Endothelial cell of umbilical vein (primary cell): ENCODE data around the gene GPX5. TPM values are rescaled to one million over a fixed set of nuclear protein-coding genes. Genes with fewer than 3 reads are reported as not detected.

Experiments used
- BruUV-seq: library from RNA; stranded (reverse); fragments of 400-500 nt; replicated peaks from 2 replicates; lab custom pipeline; 2021; lab: Mats Ljungman, UMichigan
- CTCF ChIA-PET: fragments of 300-600, 350-600 bp; sonication (Branson Sonifier 250); formaldehyde crosslinking; loops from one replicate; lab custom pipeline; 2021; ENCODE audit warnings: antibody characterized with exemption, inconsistent platforms; lab: Charles Lee
- POLR2A ChIA-PET: fragments of 300-600, 350-600 bp; sonication (Branson Sonifier 250); formaldehyde crosslinking; loops from one replicate; lab custom pipeline; 2021; ENCODE audit warnings: antibody characterized with exemption, inconsistent platforms; lab: Charles Lee
- DNase-seq: peaks from one replicate; pipeline ENCODE4 v3.0.0-alpha.2; 2011; ENCODE audit warnings: low read depth, low spot score
- FAIRE-seq: peaks from 2 replicates; lab custom pipeline; 2011; peaks lifted over from hg19 to GRCh38; lab: Jason Lieb, UNC
- H2AFZ ChIP-seq: 2 replicates; pipeline ENCODE4 v1.6.0; 2012; ENCODE audit warnings: low read depth, low read length, control low read depth, inconsistent platforms
- H3K27ac ChIP-seq: 2 replicates; pipeline ENCODE4 v1.5.1; 2011; ENCODE audit warnings: low read depth, mild to moderate bottlenecking, control low read depth, low read length, moderate library complexity; ENCODE audit not compliant: insufficient read depth
- H3K27me3 ChIP-seq, 2 experiments: 2 replicates each; pipeline versions ENCODE4 v1.6.0 to v1.6.1; 2011; ENCODE audit warnings: low read length in 2 of 2, mixed read lengths in 1 of 2; ENCODE audit not compliant: control insufficient read depth in 2 of 2, insufficient read depth in 2 of 2
- H3K36me3 ChIP-seq, 2 experiments: 2 replicates in 1 of 2; 3 replicates in 1 of 2; pipeline ENCODE4 v1.5.1; 2011; ENCODE audit warnings: low read length in 2 of 2, mild to moderate bottlenecking in 1 of 2, moderate library complexity in 1 of 2; ENCODE audit not compliant: control insufficient read depth in 2 of 2, insufficient read depth in 2 of 2; ENCODE audit errors: extremely low read depth in 1 of 2
- H3K4me1 ChIP-seq: 3 replicates; pipeline ENCODE4 v1.5.1; 2011; ENCODE audit warnings: mild to moderate bottlenecking, low read length; ENCODE audit not compliant: control insufficient read depth, insufficient read depth; ENCODE audit errors: extremely low read depth
- H3K4me2 ChIP-seq: 2 replicates; pipeline ENCODE4 v1.6.1; 2011; ENCODE audit warnings: low read length, control low read depth, mixed read lengths; ENCODE audit not compliant: insufficient read depth
- H3K4me3 ChIP-seq, 3 experiments: fragments of 200-600 bp in 1 of 3; sonication (generic), shearing (Covaris generic) in 1 of 3; replicated peaks in 1 of 3; 2 replicates each; pipeline ENCODE4 v1.5.1; 2011 to 2016; ENCODE audit warnings: control low read depth in 3 of 3, low read length in 3 of 3, mild to moderate bottlenecking in 2 of 3, inconsistent platforms in 1 of 3, low read depth in 1 of 3, moderate library complexity in 1 of 3; ENCODE audit not compliant: insufficient read depth in 1 of 3
- H3K79me2 ChIP-seq: 2 replicates; pipeline ENCODE4 v1.6.0; 2012; ENCODE audit warnings: low read length, inconsistent platforms; ENCODE audit not compliant: control insufficient read depth, insufficient read depth
- H3K9ac ChIP-seq: replicated peaks from 2 replicates; pipeline ENCODE3; 2011; ENCODE audit warnings: low read length, control low read depth; ENCODE audit not compliant: insufficient read depth; ENCODE audit errors: extremely low read depth
- H3K9me1 ChIP-seq: replicated peaks from 3 replicates; pipeline ENCODE4 v1.6.0; 2011; ENCODE audit warnings: mild to moderate bottlenecking, low read length; ENCODE audit not compliant: control insufficient read depth, insufficient read depth; ENCODE audit errors: extremely low read depth
- H3K9me3 ChIP-seq: replicated peaks from 2 replicates; pipeline ENCODE4 v1.5.1; 2012; ENCODE audit warnings: low read length, inconsistent platforms; ENCODE audit not compliant: control insufficient read depth, insufficient read depth
- H4K20me1 ChIP-seq: replicated peaks from 2 replicates; pipeline ENCODE3; 2011; ENCODE audit warnings: mild to moderate bottlenecking, low read length; ENCODE audit not compliant: control insufficient read depth, insufficient read depth; ENCODE audit errors: extremely low read depth
- CTCF ChIP-seq, 2 donors: IDR thresholded peaks; 1 replicate in 1 of 2; 2 replicates in 1 of 2; pipeline ENCODE4 v1.5.1; 2011; ENCODE audit warnings: low read length in 2 of 2, mild to moderate bottlenecking in 2 of 2, moderate library complexity in 2 of 2, control low read depth in 1 of 2, inconsistent platforms in 1 of 2, low read depth in 1 of 2; ENCODE audit not compliant: insufficient read depth in 1 of 2; ENCODE audit errors: extremely low read depth in 1 of 2
- EZH2 ChIP-seq: IDR thresholded peaks from 2 replicates; pipeline ENCODE4 v1.6.1; 2012; ENCODE audit warnings: borderline replicate concordance, low read depth, mild to moderate bottlenecking, moderate library complexity, low read length, inconsistent platforms; ENCODE audit not compliant: severe bottlenecking
- FOS ChIP-seq: IDR thresholded peaks from 2 replicates; pipeline ENCODE4 v1.6.1; 2011; ENCODE audit warnings: mild to moderate bottlenecking, low read length, moderate library complexity, borderline replicate concordance; ENCODE audit not compliant: insufficient read depth
- GATA2 ChIP-seq: IDR thresholded peaks from 2 replicates; pipeline ENCODE4 v1.7.0; 2011; ENCODE audit warnings: low read depth, mild to moderate bottlenecking, moderate library complexity, mixed read lengths, low read length; ENCODE audit not compliant: insufficient read length, insufficient read depth
- JUN ChIP-seq: IDR thresholded peaks from 2 replicates; pipeline ENCODE4 v1.6.1; 2011; ENCODE audit warnings: borderline replicate concordance, low read depth; ENCODE audit not compliant: insufficient read length, insufficient read depth
- MYC ChIP-seq: IDR thresholded peaks from one replicate; pipeline ENCODE4 v1.6.1; 2011; ENCODE audit warnings: mild to moderate bottlenecking, low read depth, low read length
- POLR2A ChIP-seq: IDR thresholded peaks from 2 replicates; pipeline ENCODE4 v1.6.1; 2012; ENCODE audit warnings: low read depth, mild to moderate bottlenecking, control low read depth, low read length
- POLR2AphosphoS5 ChIP-seq: IDR thresholded peaks from 2 replicates; pipeline ENCODE4 v1.6.1; 2012; ENCODE audit warnings: low read depth, mild to moderate bottlenecking, control low read depth, low read length, moderate library complexity; ENCODE audit not compliant: insufficient read depth
- dilution Hi-C: fragments of 300-500 bp; cut with MboI; formaldehyde crosslinking; loops from one replicate; pipeline ENCODE4 v1.15.0; 2019; ENCODE audit warnings: low sequenced_read_pairs; ENCODE audit not compliant: extremely low pct_ligation_motif_present
- intact Hi-C: fragments of 100-400 bp; cut with micrococcal nuclease; formaldehyde crosslinking; loops from one replicate; pipeline ENCODE4 v1.10.0; 2022
- polyA plus RNA-seq, 4 experiments: library from polyadenylated mRNA; depleted of rRNA in 3 of 4; stranded (reverse) in 3 of 4; unstranded in 1 of 4; fragments of >200 nt; gene quantifications; 2 replicates each; pipeline versions ENCODE4 v1.2.1 to v1.2.3, GENCODE V29; 2011 to 2012; ENCODE audit warnings: missing spikeins in 1 of 4
- total RNA-seq: library from RNA; stranded (reverse); gene quantifications from 2 replicates; pipeline ENCODE4 v1.2.3, GENCODE V29; 2021
- TF ChIP-seq, protein P1 (sequence below): IDR thresholded peaks from 2 replicates; pipeline ENCODE4 v1.6.1; 2011; ENCODE audit not compliant: insufficient read depth, insufficient read length

GPX5 gene
- total and polyA plus RNA-seq, 2 donors (not counting 3 experiments of a cell fraction or from before 2014, with no cell fraction given), result not detected

GRCh38 chr6:28489366-28490204, 36.1 kb upstream of the GPX5 start:
- CTCF ChIA-PET, result interaction anchor here (0.6 to 1.1 kb wide), 6 partner anchors 14 to 1724 kb away, joined by 3 to 6 read pairs (median 3); partner anchors contain the start of gene ZNF184
- POLR2A ChIA-PET, result no interaction called here
- Histone ChIP-seq H3K9me3 (no peaks in the 10 kb centered on the region), H3K4me1 (peaks cover 6% of the 10 kb centered on the region), H3K4me3 (peak overlapping the region; percentile 48 to 97 (median 82)), H3K9me1 (no peaks in the 10 kb centered on the region), H3K4me2 (peak overlapping the region; percentile 98), H3K27ac (no peak overlapping the region), H2AFZ (peak overlapping the region; percentile 95), H3K36me3 (no peaks in the 10 kb centered on the region), H3K27me3 (peaks cover 5 to 10% of the 10 kb centered on the region in 2 experiments), H4K20me1 (no peaks in the 10 kb centered on the region), H3K79me2 (no peaks in the 10 kb centered on the region), H3K9ac (peak overlapping the region; percentile 19)
- BruUV-seq, result no TSS peak
- peak; percentile 58 for DNase-seq
- dilution Hi-C loops, result no loop called here
- TF ChIP-seq POLR2A, result no peak
- TF ChIP-seq EZH2, result no peak
- no peak for TF ChIP-seq CTCF (IDR thresholded peaks at IDR 0.05; ENCODE audit: extremely low read depth in 1 of 2, insufficient read depth in 1 of 2, low read depth in 1 of 2, low read length in 2 of 2)
- no peak for TF ChIP-seq GATA2
- no peak for TF ChIP-seq POLR2AphosphoS5
- TF ChIP-seq, protein P1, sequence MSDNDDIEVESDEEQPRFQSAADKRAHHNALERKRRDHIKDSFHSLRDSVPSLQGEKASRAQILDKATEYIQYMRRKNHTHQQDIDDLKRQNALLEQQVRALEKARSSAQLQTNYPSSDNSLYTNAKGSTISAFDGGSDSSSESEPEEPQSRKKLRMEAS, result no peak
- no peak for TF ChIP-seq JUN
- no peak for TF ChIP-seq MYC
- no peak for TF ChIP-seq FOS
- intact Hi-C loops, result loop anchor here (1.0 to 5.0 kb wide), 5 partner anchors 15 to 587 kb away; partner anchors contain the start of genes ZSCAN12 and ZSCAN23
- FAIRE-seq, result peak; percentile 55
